ENCODE results near the gene ATP2C1.
A peak's percentile ranks its signal among the peaks of the same experiment; 100 is the strongest.

ATP2C1 gene

DNA sequence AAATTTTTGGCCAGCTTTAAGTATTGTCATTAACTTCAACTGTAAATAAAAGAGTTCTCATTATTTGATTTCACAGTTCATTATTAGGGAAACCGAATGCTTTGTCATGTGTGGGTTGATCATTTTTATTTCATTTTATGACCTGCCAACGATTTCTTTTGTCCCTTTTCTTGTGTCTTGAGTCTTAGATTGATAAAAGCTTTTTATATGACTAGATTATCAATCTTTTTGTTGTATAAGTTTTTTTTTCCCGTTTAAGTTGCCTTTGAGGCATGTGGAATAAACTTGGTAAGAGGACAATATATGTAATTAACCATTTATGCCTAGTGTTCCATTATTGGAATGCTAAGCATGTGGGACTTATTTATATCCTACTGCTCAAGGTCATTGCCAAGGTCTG is 62.8 kb downstream of the ATP2C1 start:
- no peak overlapping the region for H2AFZ ChIP-seq (ENCODE audit: low read length)
- H3K27me3 ChIP-seq (ENCODE audit: insufficient read depth, low read length, poor library complexity, severe bottlenecking) = no peaks in the 10 kb centered on the region
- H3K9me3 ChIP-seq (ENCODE audit: insufficient read depth, low read depth, low read length) = no peaks in the 10 kb centered on the region
- H3K4me3 ChIP-seq (ENCODE audit: low read length, poor library complexity, severe bottlenecking) = no peak overlapping the region
- no peaks in the 10 kb centered on the region for H4K20me1 ChIP-seq (ENCODE audit: insufficient read depth, low read length, poor library complexity, severe bottlenecking)
- H3K9ac ChIP-seq (ENCODE audit: low read depth, low read length, poor library complexity, severe bottlenecking) = no peak overlapping the region
- H3K36me3 ChIP-seq (ENCODE audit: insufficient read depth, low read length) = peaks cover 93% of the 10 kb centered on the region
- H3K79me2 ChIP-seq (ENCODE audit: insufficient read depth, low read length) = no peaks in the 10 kb centered on the region
- TF ChIP-seq, protein P1, sequence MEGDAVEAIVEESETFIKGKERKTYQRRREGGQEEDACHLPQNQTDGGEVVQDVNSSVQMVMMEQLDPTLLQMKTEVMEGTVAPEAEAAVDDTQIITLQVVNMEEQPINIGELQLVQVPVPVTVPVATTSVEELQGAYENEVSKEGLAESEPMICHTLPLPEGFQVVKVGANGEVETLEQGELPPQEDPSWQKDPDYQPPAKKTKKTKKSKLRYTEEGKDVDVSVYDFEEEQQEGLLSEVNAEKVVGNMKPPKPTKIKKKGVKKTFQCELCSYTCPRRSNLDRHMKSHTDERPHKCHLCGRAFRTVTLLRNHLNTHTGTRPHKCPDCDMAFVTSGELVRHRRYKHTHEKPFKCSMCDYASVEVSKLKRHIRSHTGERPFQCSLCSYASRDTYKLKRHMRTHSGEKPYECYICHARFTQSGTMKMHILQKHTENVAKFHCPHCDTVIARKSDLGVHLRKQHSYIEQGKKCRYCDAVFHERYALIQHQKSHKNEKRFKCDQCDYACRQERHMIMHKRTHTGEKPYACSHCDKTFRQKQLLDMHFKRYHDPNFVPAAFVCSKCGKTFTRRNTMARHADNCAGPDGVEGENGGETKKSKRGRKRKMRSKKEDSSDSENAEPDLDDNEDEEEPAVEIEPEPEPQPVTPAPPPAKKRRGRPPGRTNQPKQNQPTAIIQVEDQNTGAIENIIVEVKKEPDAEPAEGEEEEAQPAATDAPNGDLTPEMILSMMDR (conservative IDR thresholded peaks at IDR 0.05; ENCODE audit: low read length) = no peak
- TF ChIP-seq EZH2phosphoT487 (IDR thresholded peaks at IDR 0.05; ENCODE audit: borderline replicate concordance) = no peak
- H3K4me1 ChIP-seq (ENCODE audit: insufficient read depth, low read length, poor library complexity, severe bottlenecking) = peaks cover 10% of the 10 kb centered on the region
- peak overlapping the region; percentile 20 for H3K4me2 ChIP-seq (ENCODE audit: low read depth, low read length, poor library complexity, severe bottlenecking)
- no peaks in the 10 kb centered on the region for H3K9me2 ChIP-seq (replicated peaks; ENCODE audit: low read depth, low read length)
- no peaks in the 10 kb centered on the region for H3F3A ChIP-seq (ENCODE audit: low read depth)

DNA sequence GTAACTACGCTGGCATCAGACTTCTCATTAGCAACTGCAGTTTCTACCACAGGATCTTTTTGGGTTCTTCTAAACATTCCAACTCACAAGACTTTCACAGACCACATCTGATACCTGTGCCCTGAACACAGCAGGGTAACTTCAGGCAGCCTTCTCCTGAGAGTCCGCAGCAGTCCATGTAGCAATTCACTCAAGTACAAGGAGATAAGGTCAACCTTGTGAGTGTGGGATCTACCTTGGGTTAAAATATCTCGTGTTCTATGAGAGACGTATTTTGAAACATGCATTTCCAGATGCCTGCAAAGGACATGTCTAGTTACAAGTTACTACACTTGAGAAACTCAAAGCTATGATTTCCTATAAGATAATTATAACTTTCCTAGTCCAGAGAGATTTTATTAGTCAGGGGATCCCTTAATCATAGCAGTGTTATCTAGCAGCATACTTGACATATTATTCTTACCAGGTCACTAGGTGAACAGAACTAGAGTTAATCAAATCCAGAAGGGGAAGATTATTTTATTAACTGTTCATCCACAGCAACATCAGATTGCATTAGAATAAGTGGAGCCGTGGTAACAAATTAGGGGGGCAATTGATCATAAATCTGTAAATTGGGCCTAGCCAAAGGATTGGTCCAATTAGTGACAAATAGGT is 66.4 kb downstream of the ATP2C1 start:
- Histone ChIP-seq H2AFZ (ENCODE audit: low read length) (no peak overlapping the region), H4K20me1 (ENCODE audit: insufficient read depth, low read length, poor library complexity, severe bottlenecking) (no peaks in the 10 kb centered on the region), H3K27me3 (ENCODE audit: insufficient read depth, low read length, poor library complexity, severe bottlenecking) (no peaks in the 10 kb centered on the region), H3K9me2 (replicated peaks; ENCODE audit: low read depth, low read length) (no peaks in the 10 kb centered on the region), H3K9me3 (ENCODE audit: insufficient read depth, low read depth, low read length) (no peaks in the 10 kb centered on the region), H3K4me1 (ENCODE audit: insufficient read depth, low read length, poor library complexity, severe bottlenecking) (peaks cover 10% of the 10 kb centered on the region), H3K79me2 (ENCODE audit: insufficient read depth, low read length) (no peaks in the 10 kb centered on the region), H3K9ac (ENCODE audit: low read depth, low read length, poor library complexity, severe bottlenecking) (no peak overlapping the region), H3K36me3 (ENCODE audit: insufficient read depth, low read length) (peaks cover 86% of the 10 kb centered on the region), H3K4me2 (ENCODE audit: low read depth, low read length, poor library complexity, severe bottlenecking) (no peak overlapping the region), H3F3A (ENCODE audit: low read depth) (no peaks in the 10 kb centered on the region), H3K4me3 (ENCODE audit: low read length, poor library complexity, severe bottlenecking) (no peak overlapping the region)
- TF ChIP-seq, protein P1 (conservative IDR thresholded peaks at IDR 0.05; ENCODE audit: low read length) = no peak
- no peak for TF ChIP-seq EZH2phosphoT487 (IDR thresholded peaks at IDR 0.05; ENCODE audit: borderline replicate concordance)

DNA sequence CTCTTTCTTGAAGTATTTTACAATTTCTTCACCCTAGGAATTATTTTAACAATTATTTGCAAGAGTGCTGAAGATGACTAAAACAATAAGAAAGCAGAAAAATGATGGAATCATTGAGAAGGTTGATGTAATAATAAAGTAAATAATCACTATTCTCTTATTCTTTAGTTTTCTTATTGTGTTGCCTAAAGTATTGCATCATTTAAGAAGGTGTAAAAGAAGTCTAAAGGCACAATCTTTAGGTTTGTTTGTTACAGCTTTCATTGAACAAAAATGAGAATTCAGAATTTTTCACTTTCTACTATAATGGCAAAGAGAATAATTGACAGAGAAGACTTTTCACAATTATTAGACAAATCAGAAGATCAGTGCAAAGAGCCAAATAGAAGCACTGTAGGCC is 67.6 kb downstream of the ATP2C1 start:
- H3K9me2 ChIP-seq (replicated peaks; ENCODE audit: low read depth, low read length) = no peaks in the 10 kb centered on the region
- no peak overlapping the region for H3K4me3 ChIP-seq (ENCODE audit: low read length, poor library complexity, severe bottlenecking)
- TF ChIP-seq EZH2phosphoT487 (IDR thresholded peaks at IDR 0.05; ENCODE audit: borderline replicate concordance) = no peak
- TF ChIP-seq, protein P1 (conservative IDR thresholded peaks at IDR 0.05; ENCODE audit: low read length) = no peak
- H3K79me2 ChIP-seq (ENCODE audit: insufficient read depth, low read length) = no peaks in the 10 kb centered on the region
- peaks cover 1% of the 10 kb centered on the region for H3K4me1 ChIP-seq (ENCODE audit: insufficient read depth, low read length, poor library complexity, severe bottlenecking)
- H4K20me1 ChIP-seq (ENCODE audit: insufficient read depth, low read length, poor library complexity, severe bottlenecking) = no peaks in the 10 kb centered on the region
- H3F3A ChIP-seq (ENCODE audit: low read depth) = no peaks in the 10 kb centered on the region
- H3K27me3 ChIP-seq (ENCODE audit: insufficient read depth, low read length, poor library complexity, severe bottlenecking) = no peaks in the 10 kb centered on the region
- no peak overlapping the region for H2AFZ ChIP-seq (ENCODE audit: low read length)
- H3K36me3 ChIP-seq (ENCODE audit: insufficient read depth, low read length) = peaks cover 88% of the 10 kb centered on the region
- no peak overlapping the region for H3K4me2 ChIP-seq (ENCODE audit: low read depth, low read length, poor library complexity, severe bottlenecking)
- no peak overlapping the region for H3K9ac ChIP-seq (ENCODE audit: low read depth, low read length, poor library complexity, severe bottlenecking)
- no peaks in the 10 kb centered on the region for H3K9me3 ChIP-seq (ENCODE audit: insufficient read depth, low read depth, low read length)
